ENCODE measurements around the gene UBE4A. TPM values are rescaled to one million over a fixed set of nuclear protein-coding genes. Genes with fewer than 3 reads are reported as not detected.
"Not testable (repeated sequence)": the region's sequence is repeated elsewhere in the genome, so short reads cannot be mapped to it uniquely, and the experiment has no call there.

Gene UBE4A
- total and polyA plus RNA-seq, 9 of the 15 experiments (the other 6 are each of a cell fraction or from before 2014, with no cell fraction given): 13.5 to 45.2 (median 26.8) TPM

DNA sequence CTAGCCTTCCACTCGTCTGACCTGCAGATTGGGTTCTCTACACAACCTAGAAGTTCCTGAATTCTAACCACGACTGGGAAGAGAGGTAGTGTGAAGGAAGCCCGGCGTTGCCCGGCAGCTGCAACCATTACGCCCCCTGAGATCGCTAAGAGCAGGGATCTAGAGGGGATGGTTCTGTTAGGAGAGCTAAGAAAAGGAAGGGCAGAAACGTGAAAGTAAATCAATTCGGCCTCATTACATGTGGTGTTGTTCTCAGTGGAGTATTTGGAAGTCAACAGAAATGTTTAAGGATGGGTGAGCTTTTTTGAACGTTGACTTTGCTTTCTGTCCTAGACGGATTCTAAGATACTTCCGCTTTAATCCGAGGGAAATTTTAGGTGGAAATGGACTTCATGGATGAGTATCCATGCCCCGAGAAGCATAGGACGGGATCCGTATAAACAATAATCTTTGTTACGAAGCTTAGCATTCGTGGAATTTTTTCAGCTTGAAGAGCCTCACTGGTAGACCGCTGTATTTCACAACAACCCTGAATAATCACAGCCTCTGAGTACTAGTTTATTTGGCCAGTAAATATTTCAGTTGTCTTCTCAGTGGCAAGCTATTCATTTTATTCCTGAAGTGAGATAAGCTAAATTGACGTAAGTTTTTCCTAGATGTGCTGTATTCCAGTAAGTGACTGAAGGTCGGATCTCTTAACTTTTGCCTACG lies 42.6 kb downstream of the UBE4A start (continued):
- TF ChIP-seq E2F1 (CRISPR knock-in tag; IDR thresholded peaks at IDR 0.05) (peak; percentile 39; the same call in 1 of the 2 replicates), ZFX (CRISPR knock-in tag; IDR thresholded peaks at IDR 0.05) (0 out of 2 replicates have a peak, but pooled peaks have one; percentile 2), OTX1 (CRISPR knock-in tag; IDR thresholded peaks at IDR 0.05) (no peak), E2F3 (CRISPR knock-in tag; IDR thresholded peaks at IDR 0.05) (no peak), ZNF217 (CRISPR knock-in tag; IDR thresholded peaks at IDR 0.05) (no peak), CHD1 (IDR thresholded peaks at IDR 0.05; ENCODE audit: low read length) (peak; percentile 77), FUS (optimal IDR thresholded peaks at IDR 0.05; ENCODE audit: low read depth, low read length) (no peak), MCM3 (IDR thresholded peaks at IDR 0.05) (no peak), VEZF1 (CRISPR knock-in tag; IDR thresholded peaks at IDR 0.05) (no peak), GABPB2 (CRISPR knock-in tag; conservative IDR thresholded peaks at IDR 0.05) (no peak), ELF1 (tag; IDR thresholded peaks at IDR 0.05) (0 out of 2 replicates have a peak, but pooled peaks have one; percentile 3), RFX5 (IDR thresholded peaks at IDR 0.05; ENCODE audit: low read depth, low read length) (no peak), LARP7 (IDR thresholded peaks at IDR 0.05) (no peak), FOXP1 (CRISPR knock-in tag; IDR thresholded peaks at IDR 0.05) (0 out of 2 replicates have a peak, but pooled peaks have one; percentile 13), NBN (IDR thresholded peaks at IDR 0.05; ENCODE audit: low read depth) (no peak)
- TF ChIP-seq, protein P1, sequence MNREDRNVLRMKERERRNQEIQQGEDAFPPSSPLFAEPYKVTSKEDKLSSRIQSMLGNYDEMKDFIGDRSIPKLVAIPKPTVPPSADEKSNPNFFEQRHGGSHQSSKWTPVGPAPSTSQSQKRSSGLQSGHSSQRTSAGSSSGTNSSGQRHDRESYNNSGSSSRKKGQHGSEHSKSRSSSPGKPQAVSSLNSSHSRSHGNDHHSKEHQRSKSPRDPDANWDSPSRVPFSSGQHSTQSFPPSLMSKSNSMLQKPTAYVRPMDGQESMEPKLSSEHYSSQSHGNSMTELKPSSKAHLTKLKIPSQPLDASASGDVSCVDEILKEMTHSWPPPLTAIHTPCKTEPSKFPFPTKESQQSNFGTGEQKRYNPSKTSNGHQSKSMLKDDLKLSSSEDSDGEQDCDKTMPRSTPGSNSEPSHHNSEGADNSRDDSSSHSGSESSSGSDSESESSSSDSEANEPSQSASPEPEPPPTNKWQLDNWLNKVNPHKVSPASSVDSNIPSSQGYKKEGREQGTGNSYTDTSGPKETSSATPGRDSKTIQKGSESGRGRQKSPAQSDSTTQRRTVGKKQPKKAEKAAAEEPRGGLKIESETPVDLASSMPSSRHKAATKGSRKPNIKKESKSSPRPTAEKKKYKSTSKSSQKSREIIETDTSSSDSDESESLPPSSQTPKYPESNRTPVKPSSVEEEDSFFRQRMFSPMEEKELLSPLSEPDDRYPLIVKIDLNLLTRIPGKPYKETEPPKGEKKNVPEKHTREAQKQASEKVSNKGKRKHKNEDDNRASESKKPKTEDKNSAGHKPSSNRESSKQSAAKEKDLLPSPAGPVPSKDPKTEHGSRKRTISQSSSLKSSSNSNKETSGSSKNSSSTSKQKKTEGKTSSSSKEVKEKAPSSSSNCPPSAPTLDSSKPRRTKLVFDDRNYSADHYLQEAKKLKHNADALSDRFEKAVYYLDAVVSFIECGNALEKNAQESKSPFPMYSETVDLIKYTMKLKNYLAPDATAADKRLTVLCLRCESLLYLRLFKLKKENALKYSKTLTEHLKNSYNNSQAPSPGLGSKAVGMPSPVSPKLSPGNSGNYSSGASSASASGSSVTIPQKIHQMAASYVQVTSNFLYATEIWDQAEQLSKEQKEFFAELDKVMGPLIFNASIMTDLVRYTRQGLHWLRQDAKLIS (CRISPR knock-in tag; IDR thresholded peaks at IDR 0.05): peak; percentile 63; the same call in 1 of the 2 replicates

- DNase-seq (ENCODE audit: extremely low read depth in 1 of 4, low spot score in 3 of 4); H2AFZ ChIP-seq (ENCODE audit: low read depth, low read length); ATAC-seq; in situ Hi-C loops (cut with MboI); H3K9me3 ChIP-seq (replicated peaks; ENCODE audit: control insufficient read depth, insufficient read depth, low read depth, low read length); H3K27me3 ChIP-seq (ENCODE audit: control insufficient read depth in 2 of 2, insufficient read depth in 2 of 2, low read length in 2 of 2); BruUV-seq (replicated peaks); CTCF ChIA-PET (ENCODE audit: low intra/inter-chr PET ratio); FAIRE-seq; H3K9me1 ChIP-seq (ENCODE audit: control insufficient read depth, insufficient read depth, low read length): not testable (repeated sequence)
- Histone ChIP-seq H4K20me1 (replicated peaks; ENCODE audit: control insufficient read depth, insufficient read depth, low read length) (peaks cover 11% of the 10 kb centered on the region; the same call in 1 of the 2 replicates), H3K79me2 (ENCODE audit: control insufficient read depth, insufficient read depth, low read length) (peaks cover 74% of the 10 kb centered on the region), H3K9ac (ENCODE audit: insufficient read depth in 1 of 2, low read depth in 2 of 2, low read length in 2 of 2) (peak overlapping the region; percentile 85 to 91), H3K4me2 (ENCODE audit: insufficient read depth, low read length) (peak overlapping the region; percentile 96), H3K4me3 (peak overlapping the region; percentile 95), H3K4me1 (replicated peaks in 1 of 2; ENCODE audit: control insufficient read depth in 2 of 2, insufficient read depth in 2 of 2, low read length in 2 of 2) (peaks cover 15 to 17% of the 10 kb centered on the region in 2 experiments; a peak in 4 of 5 replicates), H3K27ac (ENCODE audit: extremely low read depth, low read depth, low read length) (peak overlapping the region; percentile 96; the same call in 2 of the 3 replicates), H3K36me3 (ENCODE audit: control insufficient read depth, insufficient read depth, low read length) (peaks cover 53% of the 10 kb centered on the region)
- intact Hi-C loops (cut with micrococcal nuclease): loop anchor here (10.0 kb wide), 1 partner anchor 162 kb away; the partner anchor contains the start of gene IFT46
- WGBS (ENCODE audit: insufficient coverage, low coverage, missing lambda C conversion rate): 46% methylated on average over 7 of the region's 7 CpGs
- POLR2A ChIA-PET: interaction anchor here (0.6 to 1.6 kb wide), 6 partner anchors 8 to 33 kb away, joined by 3 to 6 read pairs (median 4); partner anchors contain the start of gene KMT2A
Measured at GRCh38 chr11:118402594-118402993, 43.2 kb downstream of the UBE4A start.

Measured in K562 (cell line).